Breast epithelium (tissue), 3 donors: ENCODE measurements around the gene SH3BP4.

Source experiments
- POLR2A ChIP-seq: fragments of 450-650 bp; IDR thresholded peaks from one replicate; pipeline ENCODE4 v1.6.1; 2016; ENCODE audit warnings: antibody characterized with exemption, mild to moderate bottlenecking, moderate library complexity
- POLR2AphosphoS5 ChIP-seq, 3 donors: sonication (generic); formaldehyde crosslinking; IDR thresholded peaks; one replicate each; pipeline ENCODE4 v1.6.1; 2017; ENCODE audit warnings: antibody characterized with exemption in 3 of 3
- TF ChIP-seq, protein P1 (sequence below), 3 donors: fragments of 450-650 bp; IDR thresholded peaks; one replicate each; pipeline ENCODE4 v1.5.1; 2016 to 2017; ENCODE audit warnings: antibody characterized with exemption in 3 of 3, mild to moderate bottlenecking in 3 of 3, moderate library complexity in 3 of 3

GRCh38 chr2:234951664-234952269 is at the start of gene SH3BP4:
- TF ChIP-seq, protein P1, sequence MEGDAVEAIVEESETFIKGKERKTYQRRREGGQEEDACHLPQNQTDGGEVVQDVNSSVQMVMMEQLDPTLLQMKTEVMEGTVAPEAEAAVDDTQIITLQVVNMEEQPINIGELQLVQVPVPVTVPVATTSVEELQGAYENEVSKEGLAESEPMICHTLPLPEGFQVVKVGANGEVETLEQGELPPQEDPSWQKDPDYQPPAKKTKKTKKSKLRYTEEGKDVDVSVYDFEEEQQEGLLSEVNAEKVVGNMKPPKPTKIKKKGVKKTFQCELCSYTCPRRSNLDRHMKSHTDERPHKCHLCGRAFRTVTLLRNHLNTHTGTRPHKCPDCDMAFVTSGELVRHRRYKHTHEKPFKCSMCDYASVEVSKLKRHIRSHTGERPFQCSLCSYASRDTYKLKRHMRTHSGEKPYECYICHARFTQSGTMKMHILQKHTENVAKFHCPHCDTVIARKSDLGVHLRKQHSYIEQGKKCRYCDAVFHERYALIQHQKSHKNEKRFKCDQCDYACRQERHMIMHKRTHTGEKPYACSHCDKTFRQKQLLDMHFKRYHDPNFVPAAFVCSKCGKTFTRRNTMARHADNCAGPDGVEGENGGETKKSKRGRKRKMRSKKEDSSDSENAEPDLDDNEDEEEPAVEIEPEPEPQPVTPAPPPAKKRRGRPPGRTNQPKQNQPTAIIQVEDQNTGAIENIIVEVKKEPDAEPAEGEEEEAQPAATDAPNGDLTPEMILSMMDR (IDR thresholded peaks at IDR 0.05), result no peak
- TF ChIP-seq POLR2A, result no peak
- no peak for TF ChIP-seq POLR2AphosphoS5 (IDR thresholded peaks at IDR 0.05)
